ENCODE results near the gene ANKRD27.
A peak's percentile ranks its signal among the peaks of the same experiment; 100 is the strongest.
"Not testable (repeated sequence)": the region's sequence is repeated elsewhere in the genome, so short reads cannot be mapped to it uniquely, and the experiment has no call there.

The ANKRD27 gene

DNA sequence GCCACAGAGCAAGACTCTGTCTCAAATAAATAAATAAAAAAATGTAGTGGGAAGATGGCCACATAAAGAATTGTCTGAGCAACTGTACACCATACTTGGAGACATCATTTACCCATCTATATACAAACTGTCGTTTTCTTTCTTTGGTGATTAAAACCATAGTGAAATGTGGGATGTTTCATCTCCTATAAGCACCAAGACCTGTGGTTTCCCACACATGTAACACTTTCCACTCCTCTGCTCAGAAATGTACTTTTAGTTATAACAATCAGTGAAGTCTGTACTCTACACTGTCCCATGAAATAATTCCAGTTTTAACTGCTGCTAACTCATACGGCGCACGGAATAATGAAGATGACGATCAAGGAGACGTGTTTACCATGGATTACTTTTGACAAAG is 75.7 kb downstream of the ANKRD27 start:
- DNase-seq (ENCODE audit: low read depth): no peak

DNA sequence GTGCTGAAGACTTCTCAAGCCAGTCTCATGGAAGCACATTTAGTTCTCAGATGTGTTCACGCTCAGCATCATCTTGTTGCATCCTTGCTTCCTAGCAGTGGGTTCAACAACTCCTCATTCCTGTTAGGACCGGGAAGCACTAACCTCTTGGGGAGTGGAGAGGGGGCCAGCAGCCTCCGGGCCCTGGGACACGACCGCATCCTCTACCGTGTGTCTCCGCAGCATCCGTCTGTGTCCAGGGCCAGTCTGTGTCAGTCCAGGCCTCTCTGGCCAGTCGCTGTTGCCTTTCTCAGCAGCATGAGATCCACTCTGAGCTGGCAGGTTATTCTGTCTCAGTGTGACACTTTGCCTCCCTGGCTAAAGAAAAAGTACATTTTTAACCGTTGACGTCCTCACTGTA is 77.0 kb downstream of the ANKRD27 start:
- DNase-seq (ENCODE audit: low read depth): no peak

DNA sequence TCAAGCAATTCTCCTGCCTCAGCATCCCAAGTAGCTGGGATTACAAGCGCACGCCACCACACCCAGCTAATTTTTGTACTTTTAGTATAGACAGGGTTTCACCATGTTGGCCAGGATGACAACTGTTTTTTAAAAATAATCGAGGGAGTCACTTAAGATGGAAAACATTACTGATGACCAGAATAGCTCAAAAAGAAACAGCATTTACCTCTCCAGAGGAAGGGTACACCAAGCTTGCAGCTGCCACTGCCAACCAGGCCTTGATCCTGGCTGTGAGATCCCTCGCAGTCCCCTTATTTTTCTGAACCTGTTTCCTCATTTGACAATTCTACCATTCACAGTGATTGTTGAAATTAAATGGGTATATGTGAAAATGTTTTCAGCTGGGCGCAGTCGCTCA is 79.5 kb downstream of the ANKRD27 start:
- DNase-seq (ENCODE audit: low read depth): no peak

DNA sequence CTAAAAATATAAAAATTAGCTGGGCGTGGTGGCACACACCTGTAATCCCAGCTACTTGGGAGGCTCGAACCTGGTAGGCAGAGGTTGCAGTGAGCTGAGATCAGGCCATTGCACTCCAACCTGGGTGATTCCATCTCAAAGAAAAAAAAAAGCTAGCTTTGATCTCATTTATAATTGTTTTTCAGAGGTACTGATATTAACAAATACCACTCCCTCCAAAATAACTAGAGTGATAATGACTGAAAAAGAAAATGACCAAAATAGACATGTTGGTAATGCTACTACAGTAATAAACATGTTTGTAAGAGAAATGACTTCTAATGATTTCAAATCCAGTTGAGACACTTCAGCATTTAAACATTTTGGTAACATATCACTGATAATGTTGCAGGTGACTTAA is 81.0 kb downstream of the ANKRD27 start:
- no peak for DNase-seq (ENCODE audit: low read depth)

DNA sequence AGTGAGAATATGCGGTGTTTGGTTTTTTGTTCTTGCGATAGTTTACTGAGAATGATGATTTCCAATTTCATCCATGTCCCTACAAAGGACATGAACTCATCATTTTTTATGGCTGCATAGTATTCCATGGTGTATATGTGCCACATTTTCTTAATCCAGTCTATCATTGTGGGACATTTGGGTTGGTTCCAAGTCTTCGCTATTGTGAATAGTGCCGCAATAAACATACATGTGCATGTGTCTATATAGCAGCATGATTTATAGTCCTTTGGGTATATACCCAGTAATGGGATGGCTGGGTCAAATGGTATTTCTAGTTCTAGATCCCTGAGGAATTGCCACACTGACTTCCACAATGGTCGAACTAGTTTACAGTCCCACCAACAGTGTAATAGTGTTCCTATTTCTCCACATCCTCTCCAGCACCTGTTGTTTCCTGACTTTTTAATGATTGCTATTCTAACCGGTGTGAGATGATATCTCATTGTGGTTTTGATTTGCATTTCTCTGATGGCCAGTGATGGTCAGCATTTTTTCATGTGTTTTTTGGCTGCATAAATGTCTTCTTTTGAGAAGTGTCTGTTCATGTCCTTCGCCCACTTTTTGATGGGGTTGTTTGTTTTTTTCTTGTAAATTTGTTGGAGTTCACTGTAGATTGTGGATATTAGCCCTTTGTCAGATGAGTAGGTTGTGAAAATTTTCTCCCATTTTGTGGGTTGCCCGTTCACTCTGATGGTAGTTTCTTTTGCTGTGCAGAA is 87.1 kb downstream of the ANKRD27 start:
- DNase-seq (ENCODE audit: low read depth): not testable (repeated sequence)

DNA sequence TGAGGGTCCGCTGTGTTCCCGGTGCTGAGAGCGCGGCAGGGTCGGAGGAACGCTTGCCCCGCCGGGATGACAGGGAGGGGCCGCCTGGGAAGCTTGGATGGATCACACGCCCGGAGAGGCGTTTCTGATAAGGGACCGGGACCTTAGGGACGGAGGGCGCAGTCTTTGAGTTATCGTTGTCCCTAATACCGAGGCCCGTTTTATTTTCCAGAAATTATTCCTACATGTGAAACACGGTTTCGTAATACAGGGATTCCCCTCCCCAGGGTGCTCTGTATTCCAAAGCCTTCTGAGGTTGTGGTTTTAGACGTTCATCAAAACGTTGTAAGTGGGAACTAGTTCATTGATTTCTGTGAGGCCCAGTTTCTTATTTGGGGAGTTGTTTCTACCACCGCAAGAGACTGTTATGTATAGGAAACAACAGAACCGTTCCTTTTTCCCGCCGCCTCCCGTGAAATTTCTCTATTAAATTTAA is 93.2 kb downstream of the ANKRD27 start:
- DNase-seq (ENCODE audit: low read depth): no peak

DNA sequence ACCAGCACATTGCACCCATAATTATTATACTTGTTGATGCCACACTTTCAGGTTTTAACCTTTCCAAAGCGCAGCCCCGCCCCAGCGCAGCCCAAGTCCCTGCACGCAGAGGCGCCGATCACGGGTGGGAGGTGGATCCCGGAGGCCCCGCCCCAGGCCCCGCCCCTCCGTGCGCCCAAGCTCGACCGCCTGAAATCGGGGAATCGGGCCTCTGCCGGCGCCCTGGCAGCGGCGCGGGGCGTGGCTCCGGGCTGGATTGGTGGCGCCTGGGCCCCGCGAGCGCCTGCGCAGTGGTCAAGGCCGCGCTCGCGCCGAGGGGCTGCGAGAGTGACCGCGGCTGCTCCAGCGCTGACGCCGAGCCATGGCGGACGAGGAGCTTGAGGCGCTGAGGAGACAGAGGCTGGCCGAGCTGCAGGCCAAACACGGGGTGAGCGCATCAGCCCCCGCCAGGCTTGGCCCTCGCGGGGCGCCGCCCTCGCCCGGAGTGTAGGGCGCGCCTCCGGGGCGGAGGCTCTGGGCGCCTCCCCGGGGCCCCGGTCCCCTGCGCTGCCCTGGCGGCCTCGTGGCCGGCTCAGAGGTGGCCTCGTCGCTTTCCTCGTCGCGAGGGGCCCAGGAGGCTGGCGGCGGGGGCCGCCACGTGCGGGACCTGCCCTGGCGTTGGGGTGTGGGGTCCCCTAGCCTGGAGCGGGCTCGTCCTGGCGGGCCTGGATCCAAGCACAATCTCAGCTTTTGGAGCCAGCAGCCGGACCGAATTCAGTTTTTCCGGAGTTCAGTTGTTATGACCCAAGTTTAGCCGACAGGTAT is 93.9 kb downstream of the ANKRD27 start, which contains the start of gene PDCD5:
Gene PDCD5, plus strand, starts transcription at position 290 of the 804 bp plus-strand sequence. Its CDS starts 72 bp downstream, at position 362.
- peak; percentile 96 for DNase-seq (ENCODE audit: low read depth)

DNA sequence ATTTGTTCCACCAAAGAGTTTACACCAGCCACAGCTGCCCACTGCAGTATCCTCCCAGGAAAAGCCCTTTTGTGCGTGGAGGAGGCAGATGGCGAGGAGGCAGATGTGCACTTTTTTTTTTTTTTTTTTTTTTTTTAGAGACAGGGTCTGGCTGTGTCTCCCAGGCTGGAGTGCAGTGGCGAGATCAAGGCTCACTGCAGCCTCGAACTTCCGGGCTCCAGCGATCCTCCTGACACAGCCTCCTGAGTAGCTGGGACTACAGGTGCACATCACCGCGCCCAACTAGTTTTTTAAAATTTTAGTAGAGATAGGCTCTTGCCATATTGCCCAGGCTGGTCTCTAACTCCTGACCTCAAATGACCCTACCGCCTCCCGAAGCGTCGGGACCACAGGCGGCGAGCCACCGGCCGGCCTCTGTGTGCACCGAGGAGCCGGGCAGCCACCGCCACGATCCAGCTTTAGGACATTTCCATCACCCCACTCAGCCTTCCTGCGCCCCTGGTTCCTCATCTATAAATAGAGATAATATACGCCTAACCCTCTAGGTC is 94.6 kb downstream of the ANKRD27 start:
- DNase-seq (ENCODE audit: low read depth): no peak

DNA sequence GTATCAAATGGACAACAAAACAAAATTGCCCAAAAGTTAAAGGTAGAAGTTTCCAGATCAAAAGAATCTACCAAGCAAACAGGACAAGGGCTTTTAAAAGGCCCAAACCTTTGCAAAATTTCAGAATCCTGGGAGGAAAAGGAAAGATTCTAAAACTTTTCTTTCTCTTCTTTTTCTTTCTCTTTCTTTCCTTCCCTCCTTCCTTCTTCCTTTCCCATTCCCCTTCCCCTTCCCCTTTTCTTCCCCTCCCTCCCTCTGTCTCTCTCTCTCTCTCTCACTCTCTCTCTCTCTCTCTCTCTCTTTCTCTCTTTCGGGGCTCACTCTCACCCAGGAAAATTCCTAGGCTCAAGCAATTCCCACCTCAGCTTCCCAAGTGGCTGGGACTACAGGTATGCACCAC is 98.2 kb downstream of the ANKRD27 start:
- DNase-seq (ENCODE audit: low read depth): no peak

DNA sequence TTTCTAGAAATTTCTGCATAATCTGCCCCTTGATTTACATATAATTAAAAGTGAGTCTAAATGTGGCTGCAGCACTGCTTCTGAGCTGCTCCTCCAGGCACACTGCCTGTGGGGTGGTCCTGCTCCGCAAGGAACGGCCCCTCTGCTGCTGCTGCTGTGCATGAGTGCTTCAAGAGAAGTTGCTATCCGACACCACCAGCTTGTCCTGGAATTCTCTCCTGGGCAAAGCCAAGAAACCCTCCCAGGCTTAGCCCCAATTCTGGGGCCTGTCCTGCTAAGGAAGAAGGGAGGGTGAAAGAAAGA is 101.5 kb downstream of the ANKRD27 start:
- DNase-seq (ENCODE audit: low read depth): no peak

DNA sequence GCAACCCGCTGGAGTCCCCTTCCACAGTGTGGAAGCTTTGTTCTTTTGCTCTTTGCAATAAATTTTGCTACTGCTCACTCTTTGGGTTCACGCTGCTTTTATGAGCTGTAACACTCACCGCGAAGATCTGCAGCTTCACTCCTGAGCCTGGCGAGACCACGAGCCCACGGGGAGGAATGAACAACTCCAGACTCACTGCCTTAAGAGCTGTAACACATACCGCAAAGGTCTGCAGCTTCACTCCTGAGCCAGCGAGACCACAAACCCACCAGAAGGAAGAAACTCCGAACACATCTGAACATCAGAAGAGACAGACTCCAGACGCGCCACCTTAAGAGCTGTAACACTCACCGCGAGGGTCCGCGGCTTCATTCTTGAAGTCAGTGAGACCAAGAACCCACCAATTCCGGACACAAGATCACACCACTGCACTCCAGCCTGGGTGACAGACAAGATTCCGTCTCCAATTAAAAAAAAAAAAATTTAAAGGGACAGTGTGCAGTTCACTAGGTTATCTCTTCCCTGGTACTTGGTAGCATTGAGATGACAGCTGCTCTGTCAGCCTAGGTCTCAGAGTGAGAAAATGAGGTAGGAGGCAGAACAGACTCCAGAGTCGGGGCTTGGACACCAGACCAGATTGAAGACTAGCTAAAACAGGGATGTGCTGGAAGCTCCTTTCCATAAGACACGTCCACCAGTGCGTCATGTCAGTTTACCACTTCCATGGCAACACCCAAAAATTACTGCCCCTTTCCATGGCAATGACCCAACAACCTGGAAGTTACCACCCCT is 102.1 kb downstream of the ANKRD27 start:
- DNase-seq (ENCODE audit: low read depth): not testable (repeated sequence)

DNA sequence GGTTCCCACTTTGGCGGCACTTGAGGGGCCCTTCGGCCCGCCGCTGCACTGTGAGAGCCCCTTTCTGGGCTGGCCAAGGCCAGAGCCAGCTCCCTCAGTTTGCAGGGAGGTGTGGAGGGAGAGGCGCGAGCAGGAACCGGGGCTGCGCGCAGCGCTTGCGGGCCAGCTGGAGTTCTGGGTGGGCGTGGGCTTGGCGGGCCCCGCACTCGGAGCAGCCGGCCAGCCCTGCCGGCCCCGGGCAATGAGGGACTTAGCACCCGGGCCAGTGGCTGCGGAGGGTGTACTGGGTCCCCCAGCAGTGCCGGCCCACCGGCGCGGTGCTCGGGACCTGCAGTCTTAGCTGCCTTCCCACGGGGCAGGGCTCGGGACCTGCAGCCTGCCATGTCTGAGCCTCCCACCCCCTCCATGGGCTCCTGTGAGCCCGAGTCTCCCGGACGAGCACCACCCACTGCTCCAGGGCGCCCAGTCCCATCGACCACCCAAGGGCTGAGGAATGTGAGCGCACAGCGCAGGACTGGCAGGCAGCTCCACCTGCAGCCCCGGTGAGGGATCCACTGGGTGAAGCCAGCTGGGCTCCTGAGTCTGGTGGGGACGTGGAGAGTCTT is 103.4 kb downstream of the ANKRD27 start:
- not testable (repeated sequence) for DNase-seq (ENCODE audit: low read depth)

DNA sequence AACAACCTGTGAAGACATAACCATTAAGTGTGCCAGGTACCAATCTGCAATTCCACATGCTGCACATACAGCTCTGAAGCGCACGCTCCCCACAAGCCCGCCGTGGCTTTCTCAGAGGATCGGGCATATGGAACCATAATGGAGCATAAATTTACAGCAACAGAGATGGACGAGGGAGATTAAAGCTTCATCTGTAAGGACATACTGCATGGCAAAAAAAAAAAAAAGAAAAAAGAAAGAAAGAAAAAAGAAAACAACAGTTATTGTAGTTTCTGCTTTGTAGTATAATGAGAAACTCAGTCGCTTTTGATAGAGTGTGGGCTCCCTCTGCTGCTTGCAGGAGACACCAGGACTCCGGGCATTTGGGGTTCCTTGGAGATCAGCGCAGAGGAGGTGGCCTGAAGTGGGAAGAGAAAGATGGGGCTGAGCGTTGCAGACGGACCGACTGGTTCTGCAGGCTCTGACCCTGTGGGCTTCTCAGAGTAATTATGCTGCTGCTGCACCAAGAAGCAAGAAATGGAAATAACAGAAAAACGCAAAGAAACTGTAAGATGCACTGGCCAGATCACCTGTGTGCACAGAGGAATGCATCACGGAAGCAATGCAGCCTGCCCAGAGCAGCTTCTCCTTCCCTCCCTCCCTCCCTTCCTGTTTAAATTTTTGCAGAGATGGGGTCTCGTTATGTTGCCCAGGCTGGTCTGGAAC is 104.7 kb downstream of the ANKRD27 start:
- DNase-seq (ENCODE audit: low read depth): peak; percentile 36

DNA sequence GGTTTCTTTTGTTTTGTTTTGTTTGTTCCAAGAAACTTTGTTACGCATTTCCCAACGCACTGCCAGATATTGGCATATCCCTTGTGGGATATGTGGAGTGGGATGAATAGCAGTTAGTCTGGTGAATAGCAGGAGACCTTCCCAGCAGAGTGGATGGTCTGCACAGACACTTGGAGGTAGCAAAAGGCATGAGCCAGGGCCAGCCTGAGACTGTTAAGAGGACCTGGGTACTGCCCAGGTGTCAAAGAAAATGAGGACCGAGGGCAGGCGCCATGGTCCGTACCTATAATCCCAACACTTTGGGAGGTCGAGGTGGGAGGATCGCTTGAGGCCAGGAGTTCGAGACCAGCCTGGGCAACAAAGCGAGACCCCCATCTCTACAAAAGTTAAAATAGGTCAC is 107.5 kb downstream of the ANKRD27 start:
- no peak for DNase-seq (ENCODE audit: low read depth)

DNA sequence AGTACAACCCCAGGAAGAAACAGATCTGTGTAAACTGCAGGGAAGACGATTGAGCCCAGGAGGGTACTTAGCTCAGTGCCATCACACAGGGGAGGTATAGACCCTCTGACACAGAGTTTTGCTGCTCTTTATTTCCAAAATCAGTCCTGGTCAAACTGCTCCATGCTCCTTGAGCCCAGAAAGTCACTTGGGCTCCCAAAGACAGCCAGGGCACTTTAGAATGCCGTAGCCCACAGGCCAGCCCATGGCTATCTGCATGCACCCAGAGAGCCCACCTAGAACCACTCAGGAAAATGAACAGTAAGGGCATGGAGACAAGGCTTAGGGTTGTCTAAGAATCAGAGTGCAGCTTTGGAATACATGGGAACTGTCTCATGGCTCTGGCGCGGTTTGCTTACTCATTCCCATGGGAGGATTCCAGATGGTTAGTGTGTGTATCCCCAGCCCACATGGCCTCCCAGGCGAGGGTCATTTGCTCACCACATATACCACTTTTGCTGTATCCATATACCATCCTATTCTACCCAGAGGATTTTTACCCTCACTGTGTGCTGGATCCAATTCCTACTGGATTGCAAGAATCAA is 108.6 kb downstream of the ANKRD27 start:
- no peak for DNase-seq (ENCODE audit: low read depth)

DNA sequence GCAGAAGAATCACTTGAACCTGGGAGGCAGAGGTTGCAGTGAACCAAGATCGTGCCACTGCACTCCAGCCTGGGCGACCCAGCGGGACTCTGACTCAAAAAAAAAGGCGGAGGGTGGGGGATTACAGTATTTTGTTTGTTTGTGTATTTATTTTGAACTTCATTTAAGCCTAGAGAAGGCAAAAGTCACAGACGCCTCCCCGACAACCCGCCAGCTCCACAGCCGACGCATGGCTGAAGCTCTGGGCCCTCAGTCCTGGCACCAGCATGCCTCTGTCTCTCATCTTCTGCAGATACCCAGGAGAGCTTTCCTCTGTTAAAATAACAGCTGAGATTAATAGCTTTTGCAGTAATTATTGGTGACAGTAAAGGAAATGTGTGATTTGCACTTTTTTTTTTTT is 111.2 kb downstream of the ANKRD27 start:
- DNase-seq (ENCODE audit: low read depth): no peak

DNA sequence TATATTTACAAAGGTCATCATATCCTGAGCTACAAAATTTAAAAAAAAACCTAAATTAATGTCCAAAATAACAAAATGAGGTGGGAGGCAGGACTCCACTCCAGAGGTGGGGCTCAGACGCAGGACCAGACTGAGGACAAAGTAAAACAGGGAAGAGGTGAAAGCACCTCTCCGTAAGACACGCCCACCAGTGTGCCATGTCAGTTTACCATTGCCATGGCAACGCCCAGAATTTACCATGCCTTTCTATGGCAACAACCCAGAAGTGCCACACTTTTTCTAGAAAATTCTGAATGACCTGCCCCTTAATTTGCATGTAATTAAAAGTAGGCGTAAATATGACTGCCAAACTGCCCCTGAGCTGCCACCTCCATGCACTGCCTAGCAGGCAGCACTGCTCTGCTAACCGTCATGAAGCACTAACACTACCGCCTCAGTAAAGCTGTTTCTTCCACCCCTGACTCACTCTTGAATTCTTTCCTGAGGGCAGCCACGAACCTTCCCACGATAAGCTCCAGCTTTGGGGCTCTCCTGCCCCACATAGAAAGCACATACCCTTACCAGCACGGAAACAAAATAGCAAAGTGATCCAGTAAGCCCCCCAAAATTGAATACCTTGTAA is 116.3 kb downstream of the ANKRD27 start:
- DNase-seq (ENCODE audit: low read depth): no peak

DNA sequence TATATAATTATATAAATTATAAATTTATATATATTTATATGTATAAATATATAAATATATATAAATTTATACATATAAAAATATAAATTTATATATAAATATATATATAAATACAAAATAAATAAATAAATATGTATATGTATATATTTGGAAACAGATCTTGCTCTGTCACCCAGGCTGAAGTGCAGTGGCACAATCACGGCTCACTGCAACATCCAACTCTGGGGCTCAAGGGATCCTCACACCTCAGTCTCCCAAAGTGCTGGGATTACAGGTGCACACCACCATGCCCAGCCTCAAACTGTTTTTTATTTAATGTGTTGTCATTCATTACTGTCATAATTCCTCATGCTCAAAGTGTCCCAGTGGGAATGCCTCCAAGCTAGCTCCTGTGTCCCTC is 119.2 kb downstream of the ANKRD27 start:
- no peak for DNase-seq (ENCODE audit: low read depth)

DNA sequence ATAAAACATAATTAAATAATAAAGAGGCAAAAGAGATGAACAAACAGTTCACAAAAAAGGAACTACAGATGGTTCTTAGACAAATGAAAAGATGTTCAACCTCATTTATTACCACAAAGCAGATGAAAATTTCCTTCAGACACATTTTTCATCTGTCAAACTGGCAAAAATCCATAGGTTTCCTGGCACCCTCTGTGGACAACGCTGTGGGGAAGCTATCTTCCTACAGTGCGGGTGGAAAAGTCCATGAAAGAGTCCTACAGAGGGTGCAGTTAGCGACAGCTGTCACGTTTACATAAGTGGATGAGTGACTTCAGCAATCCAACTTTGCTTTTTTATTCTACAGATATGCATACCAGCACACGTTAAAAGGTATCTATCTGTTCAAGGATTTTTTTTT is 124.3 kb downstream of the ANKRD27 start:
- no peak for DNase-seq (ENCODE audit: low read depth)
